Peyer's patch (tissue), 4 donors: Measurements from ENCODE around the gene CNOT10. TPM values are rescaled to one million over a fixed set of nuclear protein-coding genes. Genes with fewer than 3 reads are reported as not detected.

Source experiments
- DNase-seq, 3 donors: peaks; one replicate each; pipeline ENCODE4 v3.0.0-alpha.2; 2017 to 2019
- H3K27ac ChIP-seq, 4 donors: fragments of 200-600 bp; sonication (generic); one replicate each; pipeline ENCODE4 v1.5.1; 2016 to 2019
- H3K27me3 ChIP-seq, 2 donors: fragments of 200-600 bp; sonication (generic); one replicate each; pipeline ENCODE4 v1.5.1; 2019
- H3K36me3 ChIP-seq, 3 donors: fragments of 200-600 bp; sonication (generic); one replicate each; pipeline ENCODE4 v1.5.1; 2016 to 2019
- H3K4me1 ChIP-seq, 4 donors: fragments of 200-600 bp; sonication (generic); one replicate each; pipeline ENCODE4 v1.5.1; 2016 to 2019
- H3K4me3 ChIP-seq, 4 donors: fragments of 200-600 bp; sonication (generic); 1 replicate in 3 of 4; 2 replicates in 1 of 4; pipeline ENCODE4 v1.5.1; 2016 to 2019; ENCODE audit warnings: mild to moderate bottlenecking in 1 of 4
- H3K9me3 ChIP-seq, 4 donors: fragments of 200-600 bp; sonication (generic); one replicate each; pipeline ENCODE4 v1.5.1; 2016 to 2019; ENCODE audit warnings: mild to moderate bottlenecking in 1 of 4
- CTCF ChIP-seq, 6 experiments: fragments of 450-650 bp in 4 of 6; fragments of 200-600 bp in 2 of 6; sonication (generic) in 1 of 6; IDR thresholded peaks; one replicate each; pipeline ENCODE4 v1.5.1; 2017 to 2019; ENCODE audit warnings: antibody characterized with exemption in 6 of 6, mild to moderate bottlenecking in 3 of 6, moderate library complexity in 1 of 6
- POLR2A ChIP-seq, 2 donors: fragments of 450-650 bp; IDR thresholded peaks; one replicate each; pipeline ENCODE4 v1.5.1; 2017; ENCODE audit warnings: antibody characterized with exemption in 2 of 2, mild to moderate bottlenecking in 2 of 2, moderate library complexity in 2 of 2
- total RNA-seq, 4 donors: library from RNA; depleted of rRNA; stranded (reverse); fragments of >200 nt; gene quantifications; one replicate each; pipeline ENCODE4 v1.1.0, GENCODE V29; 2016

The CNOT10 gene
- total RNA-seq, 4 donors from 2014 or later: 22.8 to 46.3 (median 31.5) TPM

GRCh38 chr3:32684029-32684799 is 774 bp upstream of the CNOT10 start:
- TF ChIP-seq CTCF (IDR thresholded peaks at IDR 0.05): no peak
- TF ChIP-seq POLR2A (IDR thresholded peaks at IDR 0.05): no peak
- Histone ChIP-seq H3K4me1 (peaks cover 0 to 17% (median 0%) of the 10 kb centered on the region in 4 donors), H3K36me3 (no peaks in the 10 kb centered on the region), H3K9me3 (no peaks in the 10 kb centered on the region), H3K27me3 (no peaks in the 10 kb centered on the region), H3K4me3 (peak overlapping the region; percentile 80 to 86 (median 84)), H3K27ac (peak overlapping the region; percentile 84 to 88 (median 86))
- no peak for DNase-seq

GRCh38 chr3:32685543-32686185 is 676 bp downstream of the CNOT10 start:
- no peaks in the 10 kb centered on the region for H3K36me3 ChIP-seq
- H3K27ac ChIP-seq: peak overlapping the region; percentile 84 to 88 (median 86)
- DNase-seq: peak in 1 of 3 donors; percentile 18
- H3K9me3 ChIP-seq: no peaks in the 10 kb centered on the region
- H3K4me3 ChIP-seq: peak overlapping the region; percentile 80 to 86 (median 84)
- H3K27me3 ChIP-seq: no peaks in the 10 kb centered on the region
- TF ChIP-seq POLR2A (IDR thresholded peaks at IDR 0.05): no peak
- TF ChIP-seq CTCF (IDR thresholded peaks at IDR 0.05): no peak
- H3K4me1 ChIP-seq: peaks cover 0 to 17% (median 0%) of the 10 kb centered on the region in 4 donors

DNA sequence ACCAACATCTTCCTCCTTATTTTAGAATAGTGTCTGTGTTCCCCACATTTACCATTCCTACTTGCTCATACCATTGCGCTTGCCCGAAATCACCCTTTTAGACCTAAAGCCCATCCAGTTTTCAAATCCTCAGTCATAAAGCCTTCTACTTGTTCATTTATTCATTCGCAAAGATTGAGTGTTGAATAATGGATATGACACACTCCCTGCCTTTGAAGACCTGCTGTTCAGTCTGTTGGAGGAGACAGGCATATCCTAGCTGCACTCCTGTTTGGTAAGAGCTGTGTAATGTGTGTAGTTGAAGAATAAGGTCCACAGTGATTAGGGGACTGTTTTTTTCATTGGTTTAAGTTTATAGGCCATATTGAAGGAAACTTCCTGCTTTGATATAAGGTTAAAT is 1.7 kb downstream of the CNOT10 start:
- Histone ChIP-seq H3K36me3 (no peaks in the 10 kb centered on the region), H3K9me3 (no peaks in the 10 kb centered on the region), H3K27me3 (no peaks in the 10 kb centered on the region), H3K27ac (no peak overlapping the region), H3K4me1 (peaks cover 0 to 17% (median 0%) of the 10 kb centered on the region in 4 donors), H3K4me3 (no peak overlapping the region)
- DNase-seq: no peak
- no peak for TF ChIP-seq POLR2A (IDR thresholded peaks at IDR 0.05)
- TF ChIP-seq CTCF (IDR thresholded peaks at IDR 0.05): no peak

DNA sequence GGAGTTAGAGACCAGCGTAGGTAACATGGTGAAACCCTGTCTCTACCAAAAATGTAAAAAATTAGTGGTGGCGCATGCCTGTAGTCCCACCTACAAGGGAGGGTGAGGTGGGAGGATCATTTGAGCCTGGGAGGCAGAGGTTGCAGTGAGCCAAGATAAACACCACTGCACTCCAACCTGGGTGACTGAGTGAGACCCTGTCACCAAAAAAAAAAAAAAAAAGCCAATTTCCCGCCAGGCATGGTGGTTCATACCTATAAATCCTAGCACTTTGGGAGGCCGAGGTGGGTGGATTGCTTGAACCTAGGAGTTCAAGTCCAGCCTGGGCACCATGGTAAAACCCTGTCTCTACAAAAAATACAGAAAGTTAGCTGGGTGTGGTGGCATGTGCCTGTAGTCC is 6.9 kb downstream of the CNOT10 start:
- Histone ChIP-seq H3K27me3 (no peaks in the 10 kb centered on the region), H3K4me1 (peaks cover 0 to 4% (median 0%) of the 10 kb centered on the region in 4 donors), H3K27ac (no peak overlapping the region), H3K36me3 (peaks cover 0 to 6% (median 0%) of the 10 kb centered on the region in 3 donors), H3K9me3 (no peaks in the 10 kb centered on the region), H3K4me3 (no peak overlapping the region)
- no peak for DNase-seq
- TF ChIP-seq CTCF (IDR thresholded peaks at IDR 0.05): no peak
- no peak for TF ChIP-seq POLR2A (IDR thresholded peaks at IDR 0.05)

DNA sequence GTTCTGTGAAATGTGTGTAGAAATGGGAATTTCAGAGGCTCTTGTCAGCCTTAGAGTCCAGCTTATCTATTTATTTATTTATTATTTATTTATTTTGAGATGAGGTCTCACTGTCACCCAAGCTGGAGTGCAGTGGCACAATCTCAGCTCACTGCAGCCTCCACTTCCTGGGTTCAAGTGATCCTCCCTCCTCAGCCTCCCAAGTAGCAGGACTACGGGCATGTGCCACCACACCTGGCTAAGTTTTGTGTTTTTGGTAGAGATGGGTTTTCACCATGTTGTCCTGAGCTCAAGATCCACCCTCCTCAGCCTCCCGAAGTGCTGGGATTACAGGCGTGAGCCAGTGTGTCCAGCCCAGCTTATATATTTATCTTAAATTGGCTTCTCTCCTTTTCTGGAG is 11.5 kb downstream of the CNOT10 start:
- H3K4me1 ChIP-seq: no peaks in the 10 kb centered on the region
- no peak for DNase-seq
- H3K27me3 ChIP-seq: no peaks in the 10 kb centered on the region
- no peak overlapping the region for H3K27ac ChIP-seq
- no peak overlapping the region for H3K4me3 ChIP-seq
- peaks cover 0 to 6% (median 0%) of the 10 kb centered on the region in 3 donors for H3K36me3 ChIP-seq
- TF ChIP-seq POLR2A (IDR thresholded peaks at IDR 0.05) (no peak), CTCF (IDR thresholded peaks at IDR 0.05) (no peak)
- no peaks in the 10 kb centered on the region for H3K9me3 ChIP-seq
